GM21619 (cell line): ENCODE data around the gene DENR.
"Not testable (repeated sequence)": the region's sequence is repeated elsewhere in the genome, so short reads cannot be mapped to it uniquely, and the experiment has no call there.

Experiments used
- ATAC-seq: cut with Tn5 transposase; IDR thresholded peaks from one replicate; pipeline ENCODE4 v1.9.1; 2021; ENCODE audit not compliant: unreplicated experiment

The DENR gene

GRCh38 chr12:122752464-122753318 is at the start of gene DENR:
Gene DENR, plus strand, starts transcription at chr12:122752824. Its CDS starts 878 bp downstream, at chr12:122753702.
- ATAC-seq: peak; percentile 93

GRCh38 chr12:122702890-122703611 is 49.6 kb upstream of the DENR start, which contains the start of gene HCAR2:
Gene HCAR2, minus strand, starts transcription at chr12:122703357. Its CDS starts 74 bp downstream, at chr12:122703283.
- ATAC-seq: not testable (repeated sequence)

- ATAC-seq: not testable (repeated sequence)
Measured at GRCh38 chr12:122703841-122704240, 48.8 kb upstream of the DENR start.

- not testable (repeated sequence) for ATAC-seq
Measured at GRCh38 chr12:122709287-122709686, 43.3 kb upstream of the DENR start.

GRCh38 chr12:122710341-122710740 is 42.3 kb upstream of the DENR start:
- ATAC-seq: not testable (repeated sequence)

- ATAC-seq: not testable (repeated sequence)
Measured at GRCh38 chr12:122711266-122711665, 41.4 kb upstream of the DENR start.

GRCh38 chr12:122713491-122714188 is 39.0 kb upstream of the DENR start:
- not testable (repeated sequence) for ATAC-seq

GRCh38 chr12:122715211-122715610 is 37.4 kb upstream of the DENR start:
- ATAC-seq: not testable (repeated sequence)

GRCh38 chr12:122716658-122717057 is 36.0 kb upstream of the DENR start, which contains the start of gene HCAR3:
Gene HCAR3, minus strand, starts transcription at chr12:122716811. Its CDS starts 74 bp downstream, at chr12:122716737.
- ATAC-seq: not testable (repeated sequence)

GRCh38 chr12:122721057-122721545 is 31.5 kb upstream of the DENR start:
- ATAC-seq: no peak

- ATAC-seq: no peak
Measured at GRCh38 chr12:122722387-122722786, 30.2 kb upstream of the DENR start.

- ATAC-seq: peak; percentile 43
Measured at GRCh38 chr12:122724641-122725243, 27.9 kb upstream of the DENR start.

- ATAC-seq: no peak
Measured at GRCh38 chr12:122725452-122726079, 27.1 kb upstream of the DENR start.

GRCh38 chr12:122726080-122726558 is 26.5 kb upstream of the DENR start:
- ATAC-seq: peak; percentile 44

- no peak for ATAC-seq
Measured at GRCh38 chr12:122729583-122730214, 22.9 kb upstream of the DENR start.

GRCh38 chr12:122730215-122731014 is 22.2 kb upstream of the DENR start, which contains the start of gene HCAR1:
Gene HCAR1, minus strand, starts transcription at chr12:122730844. Its CDS starts 505 bp downstream, at chr12:122730339.
- ATAC-seq: no peak

- ATAC-seq: no peak
Measured at GRCh38 chr12:122732170-122732569, 20.5 kb upstream of the DENR start.

GRCh38 chr12:122732611-122733010 is 20.0 kb upstream of the DENR start:
- ATAC-seq: no peak
